ENCODE data around the gene ATP2C2.

- TF ChIP-seq CTCF (IDR thresholded peaks at IDR 0.05): no peak
- no peak for TF ChIP-seq POLR2A (IDR thresholded peaks at IDR 0.05)
Measured at GRCh38 chr16:84378567-84378966, 10.2 kb downstream of the ATP2C2 start.

All from esophagus squamous epithelium (tissue), 4 donors.